ENCODE measurements around the gene OPCML.

OPCML gene

GRCh38 chr11:132866783-132867545 lies 665.3 kb downstream of the OPCML start:
- no peak for DNase-seq

GRCh38 chr11:132865623-132866022 lies 666.7 kb downstream of the OPCML start:
- DNase-seq, result no peak

GRCh38 chr11:132864811-132865576 lies 667.3 kb downstream of the OPCML start:
- DNase-seq, result no peak

GRCh38 chr11:132862933-132863332 lies 669.4 kb downstream of the OPCML start:
- DNase-seq, result no peak

- DNase-seq, result no peak
Measured at GRCh38 chr11:132862137-132862536, 670.2 kb downstream of the OPCML start.

GRCh38 chr11:132859306-132859705 lies 673.0 kb downstream of the OPCML start:
- DNase-seq, result no peak

GRCh38 chr11:132858223-132858622 lies 674.1 kb downstream of the OPCML start:
- no peak for DNase-seq

GRCh38 chr11:132856032-132856431 lies 676.3 kb downstream of the OPCML start:
- no peak for DNase-seq

- DNase-seq, result no peak
Measured at GRCh38 chr11:132855516-132855915, 676.8 kb downstream of the OPCML start.

GRCh38 chr11:132853886-132854285 lies 678.4 kb downstream of the OPCML start:
- no peak for DNase-seq

- DNase-seq, result no peak
Measured at GRCh38 chr11:132852361-132852760, 679.9 kb downstream of the OPCML start.

- no peak for DNase-seq
Measured at GRCh38 chr11:132851247-132851646, 681.1 kb downstream of the OPCML start.

- no peak for DNase-seq
Measured at GRCh38 chr11:132850266-132850665, 682.0 kb downstream of the OPCML start.

- no peak for DNase-seq
Measured at GRCh38 chr11:132848336-132848735, 684.0 kb downstream of the OPCML start.

GRCh38 chr11:132846075-132846474 lies 686.2 kb downstream of the OPCML start:
- no peak for DNase-seq

- DNase-seq, result no peak
Measured at GRCh38 chr11:132844956-132845696, 687.2 kb downstream of the OPCML start.

- no peak for DNase-seq
Measured at GRCh38 chr11:132840660-132841059, 691.6 kb downstream of the OPCML start.

- DNase-seq, result no peak
Measured at GRCh38 chr11:132840191-132840590, 692.1 kb downstream of the OPCML start.

- DNase-seq, result no peak
Measured at GRCh38 chr11:132839236-132839945, 692.9 kb downstream of the OPCML start.

- no peak for DNase-seq
Measured at GRCh38 chr11:132838627-132839026, 693.7 kb downstream of the OPCML start.

- no peak for DNase-seq
Measured at GRCh38 chr11:132831272-132831671, 701.0 kb downstream of the OPCML start.

- no peak for DNase-seq
Measured at GRCh38 chr11:132824642-132825041, 707.7 kb downstream of the OPCML start.

- no peak for DNase-seq
Measured at GRCh38 chr11:132822276-132822675, 710.0 kb downstream of the OPCML start.
